ENCODE results near the gene OTX1. TPM values are rescaled to one million over a fixed set of nuclear protein-coding genes. Genes with fewer than 3 reads are reported as not detected.

The OTX1 gene
- total and polyA plus RNA-seq, 2 donors (not counting 1 experiment from before 2014, with no cell fraction given) = not detected

DNA sequence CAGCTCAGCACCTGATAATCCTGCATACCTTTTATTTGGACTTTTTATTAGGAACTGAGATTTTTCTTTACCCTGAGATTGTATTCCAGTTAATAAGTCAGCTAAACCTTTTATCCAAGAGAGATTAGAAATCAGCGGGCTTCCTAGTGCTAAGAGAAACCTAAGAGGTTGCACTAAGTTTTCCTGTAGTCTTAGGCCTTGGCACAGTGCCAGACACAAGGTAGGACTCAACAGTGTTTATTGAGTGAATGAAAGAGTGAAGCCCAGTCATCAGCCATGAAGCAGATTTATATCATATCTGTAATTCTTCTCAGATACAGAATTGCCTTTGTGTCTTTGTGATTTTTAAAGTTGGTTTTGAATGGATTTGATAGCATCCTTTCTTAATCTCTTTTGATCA lies 13.6 kb downstream of the OTX1 start:
- DNase-seq = no peak
- CTCF ChIA-PET = no interaction called here
- WGBS (ENCODE audit: insufficient coverage) = no CpG with 5 or more reads among the region's 1 CpG

DNA sequence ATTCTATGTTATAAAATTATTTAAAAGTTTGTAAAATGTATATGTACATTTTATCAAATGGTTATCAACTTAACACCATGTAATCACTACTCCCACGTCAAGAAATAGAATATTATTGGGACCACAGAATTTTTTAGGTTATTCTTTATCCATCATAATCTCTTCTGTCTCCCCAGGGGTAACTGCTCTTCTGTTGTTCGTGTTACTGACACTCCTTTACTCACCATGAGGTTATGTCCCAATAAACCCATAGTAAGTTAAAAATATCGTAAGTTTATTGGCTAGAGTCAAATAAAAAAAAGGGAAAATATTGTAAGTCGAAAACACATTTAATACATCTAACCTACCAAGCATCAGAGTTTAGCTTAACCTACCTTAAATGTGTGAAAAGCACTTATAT lies 14.0 kb downstream of the OTX1 start:
- ChIA-PET POLR2A (no interaction called here), CTCF (no interaction called here)
- ATAC-seq (ENCODE audit: low read depth) (no peak), DNase-seq (no peak)
- no peaks in the 10 kb centered on the region for H3K79me2 ChIP-seq (ENCODE audit: control insufficient read depth, insufficient read depth, low read length)
- no peak overlapping the region for H3K9ac ChIP-seq (ENCODE audit: low read length)
- H3K4me1 ChIP-seq (ENCODE audit: control insufficient read depth in 2 of 2, insufficient read depth in 2 of 2, low read length in 2 of 2) = peaks cover 0 to 7% of the 10 kb centered on the region in 2 donors
- H3K36me3 ChIP-seq (replicated peaks in 1 of 2; ENCODE audit: control extremely low read depth in 1 of 2, control insufficient read depth in 1 of 2, extremely low read depth in 1 of 2, insufficient read depth in 2 of 2, low read length in 1 of 2) = no peaks in the 10 kb centered on the region
- H3K27ac ChIP-seq (ENCODE audit: low read length in 2 of 2) = no peak overlapping the region
- Mint-ChIP-seq H3K4me3 (no peak overlapping the region), H3K4me1 (peaks cover 4% of the 10 kb centered on the region), H3K27ac (no peak overlapping the region), H3K9me3 (ENCODE audit: insufficient read depth) (peaks cover 2% of the 10 kb centered on the region), H3K27me3 (peaks cover 62% of the 10 kb centered on the region)
- intact Hi-C loops (cut with micrococcal nuclease) = no loop called here
- peaks cover 2 to 55% (median 29%) of the 10 kb centered on the region in 4 experiments for H3K27me3 ChIP-seq (replicated peaks in 1 of 4; ENCODE audit: control extremely low read depth in 1 of 4, control insufficient read depth in 3 of 4, insufficient read depth in 4 of 4, low read length in 3 of 4)
- no peak overlapping the region for H3K4me3 ChIP-seq (ENCODE audit: control extremely low read depth in 1 of 5, extremely low read depth in 1 of 5, insufficient read depth in 1 of 5, low read depth in 2 of 5, low read length in 4 of 5)
- no CpG with 5 or more reads among the region's 4 CpGs for WGBS (ENCODE audit: insufficient coverage)
- TF ChIP-seq CTCF (IDR thresholded peaks at IDR 0.05) = no peak
- TF ChIP-seq EZH2 (IDR thresholded peaks at IDR 0.05; ENCODE audit: borderline replicate concordance, insufficient read depth, low read depth, low read length, poor library complexity, severe bottlenecking) = no peak
- no peak overlapping the region for H3K4me2 ChIP-seq (replicated peaks; ENCODE audit: low read depth, low read length, poor library complexity, severe bottlenecking)
- no peak overlapping the region for H2AFZ ChIP-seq (ENCODE audit: insufficient read depth, low read depth, low read length, poor library complexity, severe bottlenecking)
- H4K20me1 ChIP-seq (ENCODE audit: control insufficient read depth, insufficient read depth, low read length, poor library complexity, severe bottlenecking) = no peaks in the 10 kb centered on the region
- peaks cover 0 to 7% (median under 1%) of the 10 kb centered on the region in 3 donors for H3K9me3 ChIP-seq (ENCODE audit: control extremely low read depth in 1 of 3, control insufficient read depth in 2 of 3, insufficient read depth in 1 of 3, low read length in 2 of 3)

More for the DNA sequence above, 13.6 kb downstream of the OTX1 start:
- Histone ChIP-seq H3K9ac (ENCODE audit: low read length) (no peak overlapping the region), H3K9me3 (ENCODE audit: control extremely low read depth in 1 of 3, control insufficient read depth in 2 of 3, insufficient read depth in 1 of 3, low read length in 2 of 3) (peaks cover 4 to 7% (median 5%) of the 10 kb centered on the region in 3 donors), H4K20me1 (ENCODE audit: control insufficient read depth, insufficient read depth, low read length, poor library complexity, severe bottlenecking) (no peaks in the 10 kb centered on the region), H3K4me3 (ENCODE audit: control extremely low read depth in 1 of 5, extremely low read depth in 1 of 5, insufficient read depth in 1 of 5, low read depth in 2 of 5, low read length in 4 of 5) (no peak overlapping the region), H3K4me1 (ENCODE audit: control insufficient read depth in 2 of 2, insufficient read depth in 2 of 2, low read length in 2 of 2) (peaks cover 4 to 12% of the 10 kb centered on the region in 2 donors), H2AFZ (ENCODE audit: insufficient read depth, low read depth, low read length, poor library complexity, severe bottlenecking) (no peak overlapping the region), H3K27me3 (replicated peaks in 1 of 4; ENCODE audit: control extremely low read depth in 1 of 4, control insufficient read depth in 3 of 4, insufficient read depth in 4 of 4, low read length in 3 of 4) (peaks cover 2 to 59% (median 30%) of the 10 kb centered on the region in 4 experiments), H3K36me3 (replicated peaks in 1 of 2; ENCODE audit: control extremely low read depth in 1 of 2, control insufficient read depth in 1 of 2, extremely low read depth in 1 of 2, insufficient read depth in 2 of 2, low read length in 1 of 2) (no peaks in the 10 kb centered on the region), H3K27ac (ENCODE audit: low read length in 2 of 2) (no peak overlapping the region), H3K79me2 (ENCODE audit: control insufficient read depth, insufficient read depth, low read length) (no peaks in the 10 kb centered on the region), H3K4me2 (replicated peaks; ENCODE audit: low read depth, low read length, poor library complexity, severe bottlenecking) (no peak overlapping the region)
- no peak for TF ChIP-seq CTCF (IDR thresholded peaks at IDR 0.05)
- TF ChIP-seq EZH2 (IDR thresholded peaks at IDR 0.05; ENCODE audit: borderline replicate concordance, insufficient read depth, low read depth, low read length, poor library complexity, severe bottlenecking) = no peak
- H3K27ac Mint-ChIP-seq = no peak overlapping the region
- intact Hi-C loops (cut with micrococcal nuclease) = no loop called here
- H3K4me3 Mint-ChIP-seq = no peak overlapping the region
- peaks cover 60% of the 10 kb centered on the region for H3K27me3 Mint-ChIP-seq
- H3K4me1 Mint-ChIP-seq = peaks cover 4% of the 10 kb centered on the region
- ATAC-seq (ENCODE audit: low read depth) = no peak
- peaks cover 2% of the 10 kb centered on the region for H3K9me3 Mint-ChIP-seq (ENCODE audit: insufficient read depth)
- POLR2A ChIA-PET = interaction anchor here (0.7 kb wide), 1 partner anchor 16 kb away, joined by 3 read pairs; no protein-coding TSS in a partner anchor

Measured in B cell (primary cell).